Neural progenitor cell (in vitro differentiated cells): ENCODE data around the gene CFAP61. TPM values are rescaled to one million over a fixed set of nuclear protein-coding genes. Genes with fewer than 3 reads are reported as not detected.

Experiments used
- DNase-seq: peaks from one replicate; pipeline ENCODE4 v3.0.0-alpha.2; 2016; ENCODE audit warnings: low spot score
- H2AFZ ChIP-seq: fragments of 200-600 bp; sonication (generic); replicated peaks from 2 replicates; pipeline ENCODE4 v1.6.1; 2016; ENCODE audit warnings: antibody characterized with exemption
- H3F3A ChIP-seq: fragments of 200-600 bp; sonication (generic); 2 replicates; pipeline ENCODE4 v1.6.1; 2016; ENCODE audit warnings: antibody characterized with exemption, low read depth
- H3K27ac ChIP-seq: fragments of 200-600 bp; sonication (generic); 2 replicates; pipeline ENCODE4 v1.5.1; 2016; ENCODE audit warnings: mild to moderate bottlenecking
- H3K27me3 ChIP-seq: fragments of 200-600 bp; sonication (generic); 2 replicates; pipeline ENCODE4 v1.6.1; 2016; ENCODE audit warnings: mild to moderate bottlenecking, moderate library complexity
- H3K36me3 ChIP-seq: fragments of 200-600 bp; sonication (generic); 2 replicates; pipeline ENCODE4 v1.5.1; 2016
- H3K4me1 ChIP-seq: fragments of 200-600 bp; sonication (generic); 2 replicates; pipeline ENCODE4 v1.6.1; 2016; ENCODE audit warnings: mixed run types
- H3K4me2 ChIP-seq: fragments of 200-600 bp; sonication (generic); 2 replicates; pipeline ENCODE4 v1.6.1; 2016
- H3K4me3 ChIP-seq: fragments of 200-600 bp; sonication (generic); 2 replicates; pipeline ENCODE4 v1.5.1; 2016
- H3K79me2 ChIP-seq: fragments of 200-600 bp; sonication (generic); 2 replicates; pipeline ENCODE4 v1.6.1; 2016; ENCODE audit warnings: low read depth
- H3K9ac ChIP-seq: fragments of 200-600 bp; sonication (generic); 2 replicates; pipeline ENCODE4 v1.6.1; 2016
- H3K9me3 ChIP-seq: fragments of 200-600 bp; sonication (generic); 2 replicates; pipeline ENCODE4 v1.5.1; 2016; ENCODE audit warnings: low read depth
- H4K20me1 ChIP-seq: fragments of 200-600 bp; sonication (generic); 2 replicates; pipeline ENCODE4 v1.6.1; 2016; ENCODE audit warnings: low read depth
- H3K27ac Mint-ChIP-seq: 3 replicates; pipeline ENCODE4 v1.8.0; 2021; ENCODE audit warnings: mixed read lengths
- H3K27me3 Mint-ChIP-seq: 2 replicates; pipeline ENCODE4 v1.8.0; 2022; ENCODE audit warnings: low read depth, mild to moderate bottlenecking, inconsistent platforms, moderate library complexity, mixed read lengths; ENCODE audit not compliant: insufficient read depth
- H3K36me3 Mint-ChIP-seq: 3 replicates; pipeline ENCODE4 v1.8.0; 2021; ENCODE audit warnings: mixed read lengths
- H3K4me1 Mint-ChIP-seq: 3 replicates; pipeline ENCODE4 v1.8.0; 2021; ENCODE audit warnings: mixed read lengths
- H3K4me3 Mint-ChIP-seq: 3 replicates; pipeline ENCODE4 v1.8.0; 2021; ENCODE audit warnings: mild to moderate bottlenecking, moderate library complexity, mixed read lengths
- H3K9me3 Mint-ChIP-seq: 3 replicates; pipeline ENCODE4 v1.8.0; 2020; ENCODE audit warnings: mixed read lengths
- EZH2 ChIP-seq: fragments of 200-600 bp; sonication (generic); IDR thresholded peaks from 2 replicates; pipeline ENCODE4 v1.6.1; 2017; ENCODE audit warnings: antibody characterized with exemption, mild to moderate bottlenecking, moderate library complexity
- EZH2phosphoT487 ChIP-seq: fragments of 200-600 bp; sonication (generic); IDR thresholded peaks from 2 replicates; pipeline ENCODE4 v1.6.1; 2017; ENCODE audit warnings: antibody characterized with exemption
- total RNA-seq: library from RNA; depleted of rRNA; stranded (reverse); fragments of >200 nt; gene quantifications from 2 replicates; pipeline ENCODE4 v1.2.3, GENCODE V29; 2015; ENCODE audit warnings: low replicate concordance
- TF ChIP-seq, protein P1 (sequence below): fragments of 200-600 bp; sonication (generic); IDR thresholded peaks from 2 replicates; pipeline ENCODE4 v1.5.1; 2017; ENCODE audit warnings: antibody characterized with exemption, mild to moderate bottlenecking

Gene CFAP61
- total RNA-seq, 1 donor from 2014 or later: not detected

- Histone ChIP-seq H3K4me3 (no peak overlapping the region), H3K36me3 (no peaks in the 10 kb centered on the region), H2AFZ (no peak overlapping the region), H3K4me2 (no peak overlapping the region), H3F3A (peaks cover 3% of the 10 kb centered on the region), H3K27ac (no peak overlapping the region), H4K20me1 (peaks cover 21% of the 10 kb centered on the region), H3K9ac (no peak overlapping the region), H3K9me3 (no peaks in the 10 kb centered on the region), H3K27me3 (no peaks in the 10 kb centered on the region), H3K79me2 (peaks cover 74% of the 10 kb centered on the region), H3K4me1 (peaks cover 7% of the 10 kb centered on the region)
- no peak for DNase-seq
- no peak overlapping the region for H3K27ac Mint-ChIP-seq
- TF ChIP-seq EZH2phosphoT487 (no peak), EZH2 (no peak)
- TF ChIP-seq, protein P1, sequence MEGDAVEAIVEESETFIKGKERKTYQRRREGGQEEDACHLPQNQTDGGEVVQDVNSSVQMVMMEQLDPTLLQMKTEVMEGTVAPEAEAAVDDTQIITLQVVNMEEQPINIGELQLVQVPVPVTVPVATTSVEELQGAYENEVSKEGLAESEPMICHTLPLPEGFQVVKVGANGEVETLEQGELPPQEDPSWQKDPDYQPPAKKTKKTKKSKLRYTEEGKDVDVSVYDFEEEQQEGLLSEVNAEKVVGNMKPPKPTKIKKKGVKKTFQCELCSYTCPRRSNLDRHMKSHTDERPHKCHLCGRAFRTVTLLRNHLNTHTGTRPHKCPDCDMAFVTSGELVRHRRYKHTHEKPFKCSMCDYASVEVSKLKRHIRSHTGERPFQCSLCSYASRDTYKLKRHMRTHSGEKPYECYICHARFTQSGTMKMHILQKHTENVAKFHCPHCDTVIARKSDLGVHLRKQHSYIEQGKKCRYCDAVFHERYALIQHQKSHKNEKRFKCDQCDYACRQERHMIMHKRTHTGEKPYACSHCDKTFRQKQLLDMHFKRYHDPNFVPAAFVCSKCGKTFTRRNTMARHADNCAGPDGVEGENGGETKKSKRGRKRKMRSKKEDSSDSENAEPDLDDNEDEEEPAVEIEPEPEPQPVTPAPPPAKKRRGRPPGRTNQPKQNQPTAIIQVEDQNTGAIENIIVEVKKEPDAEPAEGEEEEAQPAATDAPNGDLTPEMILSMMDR: no peak
- H3K36me3 Mint-ChIP-seq: peaks cover 2% of the 10 kb centered on the region
- H3K4me3 Mint-ChIP-seq: no peak overlapping the region
- H3K4me1 Mint-ChIP-seq: peaks cover 12% of the 10 kb centered on the region
- H3K9me3 Mint-ChIP-seq: no peaks in the 10 kb centered on the region
- no peaks in the 10 kb centered on the region for H3K27me3 Mint-ChIP-seq
These were observed 29.8 kb upstream of the CFAP61 start for GRCh38 chr20:20022498-20022897.

- Mint-ChIP-seq H3K27me3 (no peaks in the 10 kb centered on the region), H3K9me3 (no peaks in the 10 kb centered on the region), H3K4me3 (no peak overlapping the region), H3K4me1 (peaks cover 9% of the 10 kb centered on the region), H3K36me3 (peaks cover 2% of the 10 kb centered on the region), H3K27ac (no peak overlapping the region)
- H3K27me3 ChIP-seq: no peaks in the 10 kb centered on the region
- H4K20me1 ChIP-seq: peaks cover 13% of the 10 kb centered on the region
- DNase-seq: no peak
- H3K79me2 ChIP-seq: peaks cover 65% of the 10 kb centered on the region
- H3F3A ChIP-seq: no peaks in the 10 kb centered on the region
- H3K4me2 ChIP-seq: no peak overlapping the region
- H3K9me3 ChIP-seq: no peaks in the 10 kb centered on the region
- H3K9ac ChIP-seq: no peak overlapping the region
- H3K27ac ChIP-seq: no peak overlapping the region
- no peaks in the 10 kb centered on the region for H3K36me3 ChIP-seq
- TF ChIP-seq, protein P1: no peak
- TF ChIP-seq EZH2 (no peak), EZH2phosphoT487 (no peak)
- H2AFZ ChIP-seq: no peak overlapping the region
- H3K4me1 ChIP-seq: peaks cover under 1% of the 10 kb centered on the region
- H3K4me3 ChIP-seq: no peak overlapping the region
These were observed 28.9 kb upstream of the CFAP61 start for GRCh38 chr20:20023395-20023794.

GRCh38 chr20:20024942-20025341, 27.4 kb upstream of the CFAP61 start:
- H3K27me3 Mint-ChIP-seq: no peaks in the 10 kb centered on the region
- H3K27me3 ChIP-seq: no peaks in the 10 kb centered on the region

More at GRCh38 chr20:20024942-20025341, 27.4 kb upstream of the CFAP61 start:
- Histone ChIP-seq H3K79me2 (peaks cover 50% of the 10 kb centered on the region), H2AFZ (no peak overlapping the region), H3K4me2 (no peak overlapping the region), H3K4me3 (no peak overlapping the region), H3K27ac (no peak overlapping the region), H3K9me3 (no peaks in the 10 kb centered on the region), H3K36me3 (no peaks in the 10 kb centered on the region), H3K4me1 (no peaks in the 10 kb centered on the region), H3F3A (no peaks in the 10 kb centered on the region), H3K9ac (no peak overlapping the region), H4K20me1 (peaks cover 9% of the 10 kb centered on the region)
- H3K27ac Mint-ChIP-seq: no peak overlapping the region
- H3K4me3 Mint-ChIP-seq: no peak overlapping the region
- no peak for DNase-seq
- peaks cover 2% of the 10 kb centered on the region for H3K4me1 Mint-ChIP-seq
- peaks cover 2% of the 10 kb centered on the region for H3K36me3 Mint-ChIP-seq
- TF ChIP-seq, protein P1: no peak
- TF ChIP-seq EZH2 (no peak), EZH2phosphoT487 (no peak)
- H3K9me3 Mint-ChIP-seq: no peaks in the 10 kb centered on the region
